Ovary (tissue), 3 donors: Measurements from ENCODE around the gene EYA2.

Source experiments
- CTCF ChIP-seq, 3 donors: fragments of 450-650 bp in 2 of 3; fragments of 200-600 bp in 1 of 3; IDR thresholded peaks; one replicate each; pipeline versions ENCODE4 v1.5.1 to v1.8.0; 2016 to 2022; ENCODE audit warnings: antibody characterized with exemption in 3 of 3, mild to moderate bottlenecking in 1 of 3
- EP300 ChIP-seq: sonication (generic); formaldehyde crosslinking; IDR thresholded peaks from one replicate; pipeline ENCODE4 v1.6.1; 2017; ENCODE audit warnings: antibody characterized with exemption
- POLR2A ChIP-seq: fragments of 450-650 bp; IDR thresholded peaks from one replicate; pipeline ENCODE4 v1.6.1; 2017; ENCODE audit warnings: antibody characterized with exemption, mild to moderate bottlenecking, moderate library complexity
- donor health status: DM: no; HTN: no; CAD: no.

GRCh38 chr20:46901638-46902037 lies 7.0 kb downstream of the EYA2 start:
- no peak for TF ChIP-seq CTCF (IDR thresholded peaks at IDR 0.05)
- TF ChIP-seq POLR2A: no peak
- TF ChIP-seq EP300: no peak
